ENCODE data around the gene JAK1. TPM values are rescaled to one million over a fixed set of nuclear protein-coding genes. Genes with fewer than 3 reads are reported as not detected.

Gene JAK1
- total RNA-seq = 100 to 1,000 TPM; 201 to 202 TPM

DNA sequence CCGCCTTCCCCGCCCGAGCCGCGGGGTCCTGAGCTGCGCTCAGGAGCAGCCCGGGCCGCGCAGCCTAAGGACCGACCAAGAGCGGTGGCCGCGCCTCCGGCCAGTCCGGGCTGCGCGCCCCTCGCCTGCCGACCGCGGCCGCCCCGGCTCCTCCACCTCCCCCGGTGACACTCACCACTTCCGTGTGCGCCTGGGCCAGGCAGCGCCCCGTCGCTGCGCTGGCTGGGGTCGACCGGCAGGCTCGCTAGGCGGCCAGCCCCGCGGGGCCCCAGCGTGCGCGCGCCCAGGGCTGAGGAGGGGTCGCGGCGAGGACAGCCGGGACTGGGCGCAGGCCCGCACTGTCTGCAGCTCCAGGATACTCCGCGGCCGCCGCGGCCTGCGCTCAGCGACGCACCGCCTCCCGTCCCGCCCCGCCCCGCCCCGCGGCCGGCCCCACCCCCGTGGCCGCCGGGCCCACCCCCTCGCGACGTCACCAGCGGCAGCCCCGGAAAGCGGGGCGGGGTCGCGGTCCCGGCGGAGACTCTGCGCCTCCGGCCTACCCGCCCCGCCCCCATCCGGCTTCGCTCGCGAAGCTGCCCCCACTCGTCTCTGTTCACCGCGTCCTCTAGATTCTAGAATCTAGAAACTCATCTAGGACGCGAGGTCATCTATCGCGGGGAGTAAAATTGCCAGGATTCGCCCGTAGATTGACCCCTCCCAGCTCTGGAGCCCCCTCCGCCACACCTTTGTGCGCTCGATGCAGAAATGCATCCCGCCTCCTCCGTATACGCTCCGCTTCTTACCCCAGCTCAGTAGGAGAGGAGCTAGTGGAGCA, at the start of gene JAK1:
Gene JAK1, minus strand, starts transcription at position 392 of the 814 bp plus-strand sequence. CDS start 80,285 bp downstream, outside the sequence.

Other genes with a start within 250 kb of the JAK1 start
- gene RAVER2, start 221.5 kb downstream of the JAK1 start, total RNA-seq = under 1 TPM; 0.88 to 0.94 TPM
- 10 to 100 TPM; 60.2 to 64.8 TPM for gene AK4, start 181.7 kb upstream of the JAK1 start, total RNA-seq

Data from activated naive CD4-positive, alpha-beta T cell treated with anti-CD3 and anti-CD28 coated beads, Interleukin-2, amount 10 ng/mL, durations not matched to agents 5 hours and 36 hours (primary cell).